ENCODE measurements around the gene THEM5. TPM values are rescaled to one million over a fixed set of nuclear protein-coding genes. Genes with fewer than 3 reads are reported as not detected.
"Not testable (repeated sequence)": the region's sequence is repeated elsewhere in the genome, so short reads cannot be mapped to it uniquely, and the experiment has no call there.

THEM5 gene
- total and polyA plus RNA-seq, 2 experiments from 2014 or later = not detected

DNA sequence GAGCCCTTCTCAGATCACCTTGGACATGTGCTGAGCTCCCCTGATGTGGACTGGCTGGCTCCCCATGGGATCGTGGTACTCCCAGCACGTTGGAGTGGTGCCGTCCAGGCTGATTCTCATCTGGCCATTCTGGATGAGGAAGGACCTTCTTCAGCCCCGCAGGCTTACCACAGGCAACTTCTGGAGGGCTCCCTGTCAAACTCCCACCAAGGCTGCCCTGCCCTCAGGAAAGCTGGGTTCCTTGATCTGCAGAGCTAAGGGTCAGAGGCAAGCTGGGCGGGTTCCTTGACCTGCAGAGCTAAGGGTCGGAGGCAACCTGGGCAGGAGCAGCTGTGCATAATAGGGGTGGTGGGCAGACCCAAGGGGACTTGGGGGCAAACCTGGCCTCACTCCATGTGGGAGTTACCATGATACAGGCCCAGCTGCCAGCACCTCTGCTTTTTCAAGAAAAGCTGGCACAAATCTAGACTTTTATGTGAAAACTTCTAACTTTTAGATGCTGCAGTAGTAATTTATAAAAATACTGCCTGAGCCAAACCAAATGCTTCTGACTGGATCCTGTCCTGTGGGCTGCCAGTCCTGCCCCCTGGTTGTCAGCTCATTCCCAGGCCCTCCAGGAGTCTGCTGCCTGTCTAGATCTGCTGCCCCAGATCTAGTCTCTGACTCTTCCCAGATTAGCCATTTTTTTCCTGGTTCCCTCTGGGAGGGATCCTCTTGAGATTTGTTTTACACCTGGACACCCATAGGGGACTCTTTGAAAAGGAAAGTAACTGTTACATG lies 5.6 kb upstream of the THEM5 start:
- peaks cover 14% of the 10 kb centered on the region for H3K4me1 ChIP-seq (ENCODE audit: insufficient read depth)
- no peaks in the 10 kb centered on the region for H3K9me2 ChIP-seq (ENCODE audit: insufficient read depth)
- H4K20me1 ChIP-seq (ENCODE audit: insufficient read depth) = no peaks in the 10 kb centered on the region
- no peak overlapping the region for H3K27ac ChIP-seq
- TF ChIP-seq EZH2phosphoT487 (IDR thresholded peaks at IDR 0.05; ENCODE audit: insufficient read depth, low read depth) (no peak), EZH2 (IDR thresholded peaks at IDR 0.05; ENCODE audit: insufficient read depth, poor library complexity, severe bottlenecking) (no peak)
- no peaks in the 10 kb centered on the region for H3K36me3 ChIP-seq (ENCODE audit: low read depth)
- DNase-seq = no peak
- 0 out of 2 replicates have a peak, but pooled peaks cover 7% of the 10 kb centered on the region for H3F3A ChIP-seq (ENCODE audit: insufficient read depth)
- no peaks in the 10 kb centered on the region for H3K9me3 ChIP-seq (ENCODE audit: low read depth)
- no peak overlapping the region for H3K4me2 ChIP-seq (ENCODE audit: unreplicated experiment)
- WGBS, 2 experiments (ENCODE audit: low coverage in 1 of 2, low lambda C conversion rate in 2 of 2, missing lambda C conversion rate in 2 of 2) = 93 to 98% methylated on average over 6 of the region's 6 CpGs
- in situ Hi-C loops (cut with MboI) = no loop called here
- H3K79me2 ChIP-seq (ENCODE audit: insufficient read depth) = no peaks in the 10 kb centered on the region
- H3K27me3 ChIP-seq (replicated peaks; ENCODE audit: insufficient read depth) = no peaks in the 10 kb centered on the region
- H3K4me3 ChIP-seq = no peak overlapping the region
- H2AFZ ChIP-seq = peak overlapping the region; percentile 29; the same call in 1 of the 2 replicates
- H3K9ac ChIP-seq = no peak overlapping the region

DNA sequence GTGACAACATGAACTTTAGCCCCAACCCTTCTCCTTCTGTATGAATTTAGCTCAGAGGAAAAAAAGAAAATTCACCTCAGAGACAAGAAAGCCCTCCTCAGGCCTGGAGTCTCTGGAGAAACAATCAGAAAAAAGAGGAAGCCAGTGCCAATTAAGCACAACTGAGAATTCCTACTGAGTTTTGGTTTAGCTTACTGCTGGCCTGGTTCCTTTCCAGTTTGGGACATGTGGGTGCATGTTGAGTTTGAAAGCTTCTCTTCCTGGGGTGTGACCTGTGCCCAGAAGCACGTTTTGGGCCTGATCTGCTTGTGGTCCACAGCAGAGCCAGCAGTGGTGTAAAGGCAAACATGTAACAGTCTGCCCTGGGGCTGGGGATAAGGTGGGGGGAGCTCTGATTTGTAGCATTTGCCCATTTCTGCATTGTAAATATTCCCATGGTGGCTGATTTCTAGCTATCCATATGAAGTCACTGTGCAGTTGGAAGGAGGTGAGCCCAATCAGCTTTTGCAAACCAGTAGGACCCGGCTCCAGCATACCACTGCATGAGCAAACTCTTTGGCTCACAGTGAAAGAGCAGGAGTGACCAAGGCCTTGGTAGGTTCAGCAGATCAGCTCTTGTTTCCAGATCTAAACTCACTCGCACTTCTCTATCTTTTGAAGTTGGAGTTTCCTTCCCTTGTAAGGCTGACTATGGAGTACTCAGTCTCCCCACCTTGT lies 4.7 kb upstream of the THEM5 start:
- 76 to 78% methylated on average over 3 of the region's 3 CpGs for WGBS, 2 experiments (ENCODE audit: low coverage in 1 of 2, low lambda C conversion rate in 2 of 2, missing lambda C conversion rate in 2 of 2)
- H3K27ac ChIP-seq = no peak overlapping the region
- H3K9me3 ChIP-seq (ENCODE audit: low read depth) = no peaks in the 10 kb centered on the region
- H3F3A ChIP-seq (ENCODE audit: insufficient read depth) = 0 out of 2 replicates have a peak, but pooled peaks cover 7% of the 10 kb centered on the region
- no peak overlapping the region for H3K9ac ChIP-seq
- TF ChIP-seq EZH2 (IDR thresholded peaks at IDR 0.05; ENCODE audit: insufficient read depth, poor library complexity, severe bottlenecking) (no peak), EZH2phosphoT487 (IDR thresholded peaks at IDR 0.05; ENCODE audit: insufficient read depth, low read depth) (no peak)
- H3K4me3 ChIP-seq = no peak overlapping the region
- no peaks in the 10 kb centered on the region for H3K79me2 ChIP-seq (ENCODE audit: insufficient read depth)
- no peak overlapping the region for H3K4me2 ChIP-seq (ENCODE audit: unreplicated experiment)
- DNase-seq = peak; percentile 72
- H2AFZ ChIP-seq = peak overlapping the region; percentile 29; the same call in 1 of the 2 replicates
- no peaks in the 10 kb centered on the region for H3K36me3 ChIP-seq (ENCODE audit: low read depth)
- H3K9me2 ChIP-seq (ENCODE audit: insufficient read depth) = no peaks in the 10 kb centered on the region
- no peaks in the 10 kb centered on the region for H4K20me1 ChIP-seq (ENCODE audit: insufficient read depth)
- H3K4me1 ChIP-seq (ENCODE audit: insufficient read depth) = peaks cover 14% of the 10 kb centered on the region
- in situ Hi-C loops (cut with MboI) = no loop called here
- no peaks in the 10 kb centered on the region for H3K27me3 ChIP-seq (replicated peaks; ENCODE audit: insufficient read depth)

DNA sequence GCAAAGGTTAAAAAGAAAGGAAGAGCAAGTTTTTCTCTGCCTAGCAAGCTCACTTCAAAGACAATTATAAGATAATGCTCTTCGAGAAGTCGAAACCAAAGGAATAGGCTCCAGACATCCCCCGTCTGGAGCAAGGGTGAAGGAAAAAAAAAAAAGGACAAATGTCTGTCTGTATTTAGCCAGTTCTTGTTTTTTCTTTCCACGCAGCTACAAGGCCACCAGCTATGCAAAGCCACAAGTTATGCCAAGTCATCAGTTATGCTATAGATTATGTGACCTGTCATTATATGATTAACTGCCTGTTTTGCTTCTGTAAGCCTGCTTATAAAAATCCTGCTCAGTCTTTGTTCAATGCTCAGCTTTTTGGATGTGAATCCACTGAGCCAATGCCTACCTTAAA lies 2.4 kb upstream of the THEM5 start:
- Histone ChIP-seq H3K27me3 (replicated peaks; ENCODE audit: insufficient read depth) (peaks cover 13% of the 10 kb centered on the region; the same call in 1 of the 2 replicates), H3K4me3 (no peak overlapping the region), H3F3A (ENCODE audit: insufficient read depth) (0 out of 2 replicates have a peak, but pooled peaks cover 7% of the 10 kb centered on the region), H3K9me3 (ENCODE audit: low read depth) (no peaks in the 10 kb centered on the region), H3K4me2 (ENCODE audit: unreplicated experiment) (no peak overlapping the region), H3K79me2 (ENCODE audit: insufficient read depth) (no peaks in the 10 kb centered on the region), H3K9me2 (ENCODE audit: insufficient read depth) (no peaks in the 10 kb centered on the region), H4K20me1 (ENCODE audit: insufficient read depth) (no peaks in the 10 kb centered on the region), H3K36me3 (ENCODE audit: low read depth) (no peaks in the 10 kb centered on the region), H2AFZ (peak overlapping the region; percentile 54), H3K4me1 (ENCODE audit: insufficient read depth) (peaks cover 14% of the 10 kb centered on the region), H3K27ac (peak overlapping the region; percentile 34), H3K9ac (0 out of 2 replicates have a peak overlapping the region, but pooled peaks have one; percentile 2)
- in situ Hi-C loops (cut with MboI) = no loop called here
- TF ChIP-seq EZH2 (IDR thresholded peaks at IDR 0.05; ENCODE audit: insufficient read depth, poor library complexity, severe bottlenecking) = no peak
- TF ChIP-seq EZH2phosphoT487 (IDR thresholded peaks at IDR 0.05; ENCODE audit: insufficient read depth, low read depth) = no peak
- WGBS, 2 experiments (ENCODE audit: low coverage in 1 of 2, low lambda C conversion rate in 2 of 2, missing lambda C conversion rate in 2 of 2) = 30 to 38% methylated on average over 4 of the region's 4 CpGs
- no peak for DNase-seq

DNA sequence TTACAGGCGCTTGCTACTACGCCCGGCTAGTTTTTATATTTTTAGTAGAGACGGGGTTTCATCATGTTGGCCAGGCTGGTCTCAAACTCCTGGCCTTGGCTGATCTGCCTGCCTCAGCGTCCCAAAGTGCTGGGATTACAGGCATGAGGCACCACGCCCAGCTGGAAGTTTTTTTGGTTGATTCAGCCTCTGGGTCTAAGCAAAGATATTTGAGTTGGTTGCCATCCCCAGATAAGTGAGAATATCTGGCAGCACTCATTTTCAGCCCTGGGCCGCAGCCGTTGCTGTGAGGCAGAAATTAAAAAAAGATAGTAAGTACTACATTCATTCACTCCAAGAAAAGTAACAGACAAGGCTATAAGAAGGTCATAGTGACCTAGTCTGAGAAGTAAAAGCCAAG lies 2.0 kb upstream of the THEM5 start:
- H3F3A ChIP-seq (ENCODE audit: insufficient read depth); H3K79me2 ChIP-seq (ENCODE audit: insufficient read depth); H3K36me3 ChIP-seq (ENCODE audit: low read depth); H3K4me2 ChIP-seq (ENCODE audit: unreplicated experiment); H3K9me3 ChIP-seq (ENCODE audit: low read depth); H3K4me3 ChIP-seq; in situ Hi-C loops (cut with MboI); H4K20me1 ChIP-seq (ENCODE audit: insufficient read depth); H3K9me2 ChIP-seq (ENCODE audit: insufficient read depth): not testable (repeated sequence)
- H3K27ac ChIP-seq = peak overlapping the region; percentile 34
- DNase-seq = peak; percentile 57
- peaks cover 14% of the 10 kb centered on the region for H3K4me1 ChIP-seq (ENCODE audit: insufficient read depth)
- 0 out of 2 replicates have a peak overlapping the region, but pooled peaks have one; percentile 2 for H3K9ac ChIP-seq
- H3K27me3 ChIP-seq (replicated peaks; ENCODE audit: insufficient read depth) = peaks cover 13% of the 10 kb centered on the region; the same call in 1 of the 2 replicates
- WGBS, 2 experiments (ENCODE audit: low coverage in 1 of 2, low lambda C conversion rate in 2 of 2, missing lambda C conversion rate in 2 of 2) = 14 to 16% methylated on average over 8 of the region's 8 CpGs
- H2AFZ ChIP-seq = peak overlapping the region; percentile 54
